CD4-positive, alpha-beta T cell treated with Interferon gamma for 1 hour (primary cell): ENCODE data around the gene WBP4.
"Not testable (repeated sequence)": the region's sequence is repeated elsewhere in the genome, so short reads cannot be mapped to it uniquely, and the experiment has no call there.

Experiments
- DNase-seq: peaks from one replicate; pipeline ENCODE4 v3.0.0-alpha.2; 2020

The WBP4 gene

DNA sequence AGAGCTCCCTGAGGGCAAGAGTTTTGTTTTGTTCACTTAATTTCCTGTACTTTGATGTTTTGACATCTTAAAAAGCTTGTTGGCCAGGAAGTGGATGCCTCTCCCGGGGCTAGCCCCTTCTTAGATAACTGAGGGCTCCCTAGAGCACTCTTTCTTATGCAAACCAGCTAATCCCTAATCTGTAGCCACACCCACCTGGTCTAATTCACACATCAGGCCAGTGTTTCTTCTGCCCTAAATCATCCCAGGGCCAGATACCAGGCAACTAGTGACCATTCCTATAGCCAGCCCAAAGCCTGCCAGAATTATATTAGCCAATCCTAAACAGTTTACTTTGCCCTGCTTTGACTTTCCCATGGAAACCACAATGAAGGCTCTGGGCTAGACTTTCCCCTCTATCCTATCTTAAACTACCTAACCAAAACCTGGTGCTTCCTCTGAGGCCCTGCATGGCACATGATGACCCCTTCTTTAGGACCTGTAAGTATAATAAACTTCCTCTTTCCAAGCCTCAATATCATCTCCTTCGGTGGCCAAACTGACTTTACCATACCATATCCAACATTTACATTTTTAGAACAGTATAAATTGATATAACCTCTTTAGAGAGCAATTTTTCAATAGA, 24.8 kb downstream of the WBP4 start:
- no peak for DNase-seq

DNA sequence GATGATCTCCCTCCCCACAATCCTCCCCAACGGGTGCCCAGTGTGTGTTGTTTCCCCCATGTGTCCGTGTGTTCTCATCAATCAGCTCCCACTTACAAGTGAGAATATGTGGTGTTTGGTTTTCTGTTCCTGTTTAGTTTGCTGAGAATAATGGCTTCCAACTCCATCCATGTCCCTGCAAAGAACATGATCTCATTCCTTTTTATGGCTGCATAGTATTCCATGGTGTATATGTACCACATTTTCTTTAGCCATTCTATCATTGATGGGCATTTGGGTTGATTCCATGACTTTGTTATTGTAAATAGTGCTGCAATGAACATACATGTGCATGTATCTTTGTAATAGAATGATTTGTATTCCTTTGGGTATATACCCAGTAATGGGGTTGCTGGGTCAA, 34.4 kb downstream of the WBP4 start:
- not testable (repeated sequence) for DNase-seq

DNA sequence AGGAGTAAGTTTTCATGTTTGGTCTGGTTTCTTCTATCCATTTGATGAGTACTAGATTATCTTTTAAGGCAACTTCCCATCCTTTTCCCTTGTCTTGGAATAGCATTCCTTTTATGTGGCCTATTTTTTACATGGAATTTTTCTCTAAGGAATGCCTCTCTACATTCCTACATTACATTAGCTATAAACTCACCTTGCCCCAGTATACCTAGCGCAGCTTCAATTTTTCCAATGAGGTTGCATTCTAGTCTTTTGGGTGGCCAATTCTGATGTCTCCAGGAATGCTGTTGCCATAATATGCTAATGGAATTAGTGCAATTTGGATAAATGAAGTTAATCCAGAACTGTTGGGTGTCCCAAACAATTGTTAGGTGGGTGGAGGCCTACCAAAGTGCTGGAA, 37.5 kb downstream of the WBP4 start:
- DNase-seq = no peak

DNA sequence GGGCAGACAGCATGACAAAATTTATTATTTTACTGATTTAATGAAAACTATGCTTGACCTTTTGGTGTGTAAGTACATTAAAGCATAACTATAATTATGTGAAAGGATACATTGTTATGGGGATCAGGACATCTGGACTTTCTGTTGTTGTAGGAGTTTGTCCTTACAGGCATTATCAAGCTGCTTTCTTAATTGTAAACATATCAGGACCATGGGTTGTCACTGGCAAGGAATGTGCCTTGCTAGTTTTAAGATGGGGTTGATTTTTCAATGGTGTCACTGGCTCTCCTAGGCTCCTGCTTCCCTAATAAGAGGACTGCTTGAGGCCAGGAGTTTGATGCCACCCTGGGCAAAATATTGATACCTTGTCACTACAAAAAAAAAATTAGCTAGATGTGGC, 38.7 kb downstream of the WBP4 start:
- no peak for DNase-seq

DNA sequence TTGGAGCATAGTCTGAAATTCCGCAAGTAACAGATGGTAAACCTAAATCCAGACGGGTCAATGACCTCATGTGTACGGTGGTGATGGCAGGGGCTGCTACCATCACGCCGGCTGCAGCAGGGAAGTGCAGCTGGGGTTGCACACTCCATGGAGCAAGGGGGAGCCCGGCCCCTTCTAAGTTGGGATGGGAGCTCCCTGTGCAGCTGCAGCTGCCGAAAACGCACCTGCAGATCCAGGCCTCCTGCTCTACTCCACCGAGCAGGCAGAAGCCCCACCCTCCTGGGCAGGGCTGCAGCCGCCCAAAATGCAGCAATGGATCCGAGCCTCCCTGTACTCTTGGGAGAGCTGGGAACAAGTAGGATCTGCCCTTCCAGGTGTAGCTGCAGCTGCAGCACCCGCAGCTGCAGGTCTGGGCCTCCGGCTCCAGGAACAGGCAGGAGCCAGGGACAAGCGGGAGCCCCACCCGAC, 45.8 kb downstream of the WBP4 start:
- no peak for DNase-seq

DNA sequence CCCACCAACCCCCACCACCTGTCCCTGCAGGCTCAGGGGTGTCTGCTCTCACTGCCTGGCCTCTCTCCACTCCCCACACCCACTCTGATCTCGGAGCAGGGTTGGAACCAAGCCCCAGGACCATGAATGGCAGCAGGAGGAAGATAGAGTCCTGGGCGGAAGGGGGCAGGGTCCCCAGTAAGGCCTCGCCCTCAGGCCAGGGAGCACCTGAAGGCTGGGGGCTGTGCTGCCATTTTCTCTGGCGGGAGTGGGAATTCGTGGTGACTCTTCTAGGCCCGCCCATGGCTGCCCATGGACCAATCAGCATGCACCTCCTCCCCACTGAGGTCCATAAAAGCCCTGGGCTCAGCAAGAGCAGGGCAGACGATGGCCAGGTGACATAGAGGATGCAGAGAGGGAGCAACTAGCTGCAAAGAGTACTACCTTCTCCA, 46.3 kb downstream of the WBP4 start:
- DNase-seq = no peak

DNA sequence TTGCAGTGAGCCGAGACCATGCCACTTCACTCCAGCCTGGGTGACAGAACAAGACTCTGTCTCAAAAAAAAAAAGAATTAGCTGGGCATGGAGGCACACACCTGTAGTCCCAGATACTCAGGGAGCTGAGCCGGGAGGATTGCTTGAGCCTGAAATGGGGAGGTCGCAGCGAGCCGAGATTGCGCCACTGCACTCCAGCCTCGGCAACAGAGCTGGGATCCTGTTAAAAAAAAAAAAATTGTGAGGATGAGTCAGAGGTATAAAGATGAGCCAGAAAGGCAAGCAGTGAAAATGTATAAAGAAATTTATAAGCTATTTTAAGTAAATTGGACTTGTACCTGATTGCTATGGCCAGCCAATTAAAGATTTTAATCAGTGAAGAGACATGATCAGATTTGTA, 50.1 kb downstream of the WBP4 start:
- DNase-seq = no peak

DNA sequence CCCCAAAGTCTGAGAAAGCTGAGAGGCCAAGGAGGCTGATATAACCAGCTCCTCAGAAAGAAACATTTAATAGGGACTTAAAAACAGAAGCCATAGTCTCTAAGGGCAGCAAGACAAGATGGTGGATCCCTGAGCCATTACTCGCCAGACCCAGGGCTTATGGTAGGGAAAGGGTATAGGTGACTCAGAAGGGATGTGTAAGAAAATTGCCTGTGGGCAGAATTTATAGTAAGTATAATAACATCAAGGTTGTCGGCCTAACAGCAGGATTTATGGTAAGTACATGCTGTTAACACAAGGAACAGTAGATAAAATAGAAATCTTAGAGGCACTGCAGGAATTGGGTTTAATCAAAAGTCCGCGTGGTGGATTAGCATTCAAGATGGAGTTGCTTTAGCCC, 56.6 kb downstream of the WBP4 start:
- no peak for DNase-seq

DNA sequence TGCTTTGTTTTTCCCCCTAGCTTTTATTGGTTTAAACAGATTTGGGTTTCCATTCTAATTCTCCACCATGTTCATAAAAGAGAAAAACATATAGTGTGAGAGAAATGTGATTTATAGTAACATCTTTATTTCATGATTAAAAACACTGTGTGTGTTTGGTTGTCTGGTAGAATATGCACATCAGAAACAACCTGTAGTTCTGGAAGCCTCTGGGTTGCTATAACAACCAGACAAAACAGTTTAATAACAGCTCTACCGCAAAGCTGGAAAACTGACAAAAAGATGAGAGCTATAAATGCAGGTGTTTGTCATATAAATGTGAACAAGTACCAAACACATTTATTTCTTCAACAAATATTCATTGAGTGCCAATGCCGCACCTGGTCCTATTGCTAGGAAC, 61.5 kb downstream of the WBP4 start:
- no peak for DNase-seq

DNA sequence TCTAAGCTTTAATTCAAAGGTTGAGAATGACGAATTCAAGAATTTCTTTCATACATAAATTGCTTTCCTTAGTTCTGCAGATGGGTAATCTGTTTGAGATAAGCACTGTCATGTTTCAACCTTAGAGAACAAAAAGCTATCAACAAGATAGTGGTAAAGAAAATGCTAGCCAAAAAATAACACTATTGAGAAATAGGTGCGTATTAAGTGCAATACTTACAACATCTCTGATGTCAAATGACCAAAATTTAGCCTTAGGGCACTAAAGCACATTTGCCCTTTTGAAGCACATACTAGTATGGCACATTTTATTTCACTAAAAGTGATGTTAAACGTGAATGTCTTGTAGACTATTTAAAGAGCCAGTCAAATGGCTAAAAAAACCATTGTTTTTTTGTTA, 66.4 kb downstream of the WBP4 start:
- DNase-seq = no peak

DNA sequence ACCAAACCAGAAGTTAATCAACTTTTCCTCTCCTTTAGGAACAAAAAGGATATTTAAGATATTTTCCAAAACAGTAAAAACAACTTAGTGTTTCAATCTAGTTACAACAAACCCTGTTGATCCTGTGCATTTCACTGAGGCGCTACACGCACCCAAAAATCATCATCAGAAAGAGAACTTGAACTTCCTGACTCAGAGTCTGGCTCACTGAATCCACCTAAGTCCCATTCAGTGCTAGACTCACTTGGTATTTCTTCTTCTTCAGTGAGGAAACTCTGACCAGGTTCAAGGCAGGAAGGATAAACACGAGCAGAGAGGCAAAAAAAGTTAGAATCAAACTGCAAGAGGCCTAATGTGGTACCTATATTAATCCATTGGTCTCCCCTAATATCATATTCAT, 69.0 kb downstream of the WBP4 start:
- DNase-seq = no peak

DNA sequence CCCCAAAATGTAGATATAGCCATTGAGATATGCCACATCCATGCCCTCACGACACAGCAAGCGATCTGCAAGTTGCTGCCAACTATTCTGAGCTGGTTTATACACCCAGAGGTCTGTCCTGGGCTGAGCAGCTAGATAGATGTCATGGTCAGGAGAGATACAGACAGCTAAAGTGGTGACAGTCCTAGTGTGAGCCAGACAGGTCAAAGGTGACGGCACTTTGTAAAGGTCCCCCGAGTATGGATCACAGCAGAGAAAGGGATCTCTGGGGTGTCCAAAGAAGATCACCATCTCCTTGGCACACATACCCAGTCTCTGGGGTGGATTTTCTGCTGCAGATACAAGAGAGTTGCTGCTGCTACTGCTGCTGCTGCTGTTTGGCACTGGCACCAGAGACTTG, 69.9 kb downstream of the WBP4 start:
- DNase-seq = not testable (repeated sequence)

DNA sequence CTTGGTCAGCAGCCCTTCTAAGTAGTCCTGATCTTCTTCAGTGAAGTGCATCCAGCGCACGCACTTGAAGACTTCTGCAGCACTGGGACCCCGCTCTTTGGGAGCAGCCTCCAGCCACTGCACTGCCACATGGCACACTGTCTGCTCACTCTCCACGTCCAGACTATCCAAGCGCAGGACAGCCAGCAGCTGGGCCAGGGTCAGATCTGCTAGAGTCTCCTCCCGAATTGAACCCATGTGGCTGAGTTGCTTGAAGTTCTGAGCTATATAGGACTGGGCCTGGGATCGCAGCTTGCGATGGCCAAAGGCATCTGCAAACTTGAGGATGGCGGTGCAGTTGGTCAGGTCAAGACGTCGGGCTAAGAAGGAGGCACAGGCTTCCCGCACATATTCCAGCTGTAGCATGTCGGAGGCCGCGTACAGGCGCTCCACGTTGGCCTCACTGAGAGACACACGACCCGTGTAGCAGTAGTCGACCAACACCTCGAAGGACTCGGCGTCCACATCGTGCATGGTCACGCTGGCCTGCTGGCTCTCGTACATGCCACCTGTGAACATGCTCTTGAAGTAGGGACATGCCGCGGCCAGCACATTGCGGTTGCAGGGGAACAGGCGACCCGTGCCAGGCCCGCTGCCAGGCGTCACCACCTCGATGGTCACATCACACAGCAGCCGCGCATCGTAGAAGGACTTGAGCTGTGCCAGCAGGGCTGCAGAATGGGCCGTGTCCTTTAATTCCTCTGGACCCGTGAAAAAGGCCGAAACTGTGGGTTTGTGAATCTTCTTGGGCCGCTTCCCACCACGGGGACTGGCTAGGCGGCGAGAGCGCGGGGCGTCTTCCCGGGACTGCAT, 70.6 kb downstream of the WBP4 start:
- DNase-seq = not testable (repeated sequence)

DNA sequence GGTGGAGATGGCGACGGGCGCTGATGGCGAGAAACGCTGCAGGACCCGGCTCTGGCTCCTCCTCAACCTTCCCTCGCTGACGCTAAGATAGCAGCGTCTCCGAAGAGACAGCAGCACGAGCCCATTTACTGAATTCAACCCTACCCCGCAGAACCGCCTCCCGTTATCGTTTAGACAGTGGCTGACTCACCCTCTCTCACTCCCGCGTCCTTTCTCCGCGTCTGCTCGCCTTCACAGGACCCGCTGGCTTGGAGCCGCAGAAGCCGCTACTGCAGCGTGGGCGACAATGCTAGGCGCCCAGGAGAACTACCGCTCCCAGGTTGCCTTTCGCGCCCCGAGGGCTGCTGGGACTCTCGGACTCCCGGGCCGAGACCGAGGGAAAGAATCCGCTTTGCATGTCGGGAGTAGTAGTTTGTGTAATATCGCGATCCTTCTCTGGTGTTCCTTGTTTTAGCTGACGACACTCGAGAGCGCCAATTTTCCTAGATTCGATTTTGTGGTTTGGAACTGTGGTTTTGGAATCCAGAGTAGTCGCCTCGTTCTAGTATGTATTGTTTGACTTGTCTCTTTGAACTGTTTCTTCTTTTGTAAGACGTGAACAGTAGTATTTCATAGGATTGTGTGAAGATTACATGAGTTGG, 71.3 kb downstream of the WBP4 start, which contains the start of gene KBTBD6:
TSS of gene KBTBD6 (minus strand) at position 291 of the 641 bp plus-strand sequence. CDS start 291 bp downstream, outside the sequence.
- peak; percentile 91 for DNase-seq
